Islet precursor cell (in vitro differentiated cells): ENCODE results near the gene FBXO4.

Source experiments
- DNase-seq: peaks from one replicate; pipeline ENCODE4 v3.0.0-alpha.2; 2018

The FBXO4 gene

GRCh38 chr5:41985945-41986695 lies 61.0 kb downstream of the FBXO4 start:
- DNase-seq = no peak
